Neural progenitor cell (in vitro differentiated cells): ENCODE results near the gene RBM12. TPM values are rescaled to one million over a fixed set of nuclear protein-coding genes. Genes with fewer than 3 reads are reported as not detected.
A peak's percentile ranks its signal among the peaks of the same experiment; 100 is the strongest.

Source experiments
- DNase-seq: peaks from one replicate; pipeline ENCODE4 v3.0.0-alpha.2; 2016; ENCODE audit warnings: low spot score
- H2AFZ ChIP-seq: fragments of 200-600 bp; sonication (generic); replicated peaks from 2 replicates; pipeline ENCODE4 v1.6.1; 2016; ENCODE audit warnings: antibody characterized with exemption
- H3F3A ChIP-seq: fragments of 200-600 bp; sonication (generic); 2 replicates; pipeline ENCODE4 v1.6.1; 2016; ENCODE audit warnings: antibody characterized with exemption, low read depth
- H3K27ac ChIP-seq: fragments of 200-600 bp; sonication (generic); 2 replicates; pipeline ENCODE4 v1.5.1; 2016; ENCODE audit warnings: mild to moderate bottlenecking
- H3K27me3 ChIP-seq: fragments of 200-600 bp; sonication (generic); 2 replicates; pipeline ENCODE4 v1.6.1; 2016; ENCODE audit warnings: mild to moderate bottlenecking, moderate library complexity
- H3K36me3 ChIP-seq: fragments of 200-600 bp; sonication (generic); 2 replicates; pipeline ENCODE4 v1.5.1; 2016
- H3K4me1 ChIP-seq: fragments of 200-600 bp; sonication (generic); 2 replicates; pipeline ENCODE4 v1.6.1; 2016; ENCODE audit warnings: mixed run types
- H3K4me2 ChIP-seq: fragments of 200-600 bp; sonication (generic); 2 replicates; pipeline ENCODE4 v1.6.1; 2016
- H3K4me3 ChIP-seq: fragments of 200-600 bp; sonication (generic); 2 replicates; pipeline ENCODE4 v1.5.1; 2016
- H3K79me2 ChIP-seq: fragments of 200-600 bp; sonication (generic); 2 replicates; pipeline ENCODE4 v1.6.1; 2016; ENCODE audit warnings: low read depth
- H3K9ac ChIP-seq: fragments of 200-600 bp; sonication (generic); 2 replicates; pipeline ENCODE4 v1.6.1; 2016
- H3K9me3 ChIP-seq: fragments of 200-600 bp; sonication (generic); 2 replicates; pipeline ENCODE4 v1.5.1; 2016; ENCODE audit warnings: low read depth
- H4K20me1 ChIP-seq: fragments of 200-600 bp; sonication (generic); 2 replicates; pipeline ENCODE4 v1.6.1; 2016; ENCODE audit warnings: low read depth
- H3K27ac Mint-ChIP-seq: 3 replicates; pipeline ENCODE4 v1.8.0; 2021; ENCODE audit warnings: mixed read lengths
- H3K27me3 Mint-ChIP-seq: 2 replicates; pipeline ENCODE4 v1.8.0; 2022; ENCODE audit warnings: low read depth, mild to moderate bottlenecking, inconsistent platforms, moderate library complexity, mixed read lengths; ENCODE audit not compliant: insufficient read depth
- H3K36me3 Mint-ChIP-seq: 3 replicates; pipeline ENCODE4 v1.8.0; 2021; ENCODE audit warnings: mixed read lengths
- H3K4me1 Mint-ChIP-seq: 3 replicates; pipeline ENCODE4 v1.8.0; 2021; ENCODE audit warnings: mixed read lengths
- H3K4me3 Mint-ChIP-seq: 3 replicates; pipeline ENCODE4 v1.8.0; 2021; ENCODE audit warnings: mild to moderate bottlenecking, moderate library complexity, mixed read lengths
- H3K9me3 Mint-ChIP-seq: 3 replicates; pipeline ENCODE4 v1.8.0; 2020; ENCODE audit warnings: mixed read lengths
- EZH2 ChIP-seq: fragments of 200-600 bp; sonication (generic); IDR thresholded peaks from 2 replicates; pipeline ENCODE4 v1.6.1; 2017; ENCODE audit warnings: antibody characterized with exemption, mild to moderate bottlenecking, moderate library complexity
- EZH2phosphoT487 ChIP-seq: fragments of 200-600 bp; sonication (generic); IDR thresholded peaks from 2 replicates; pipeline ENCODE4 v1.6.1; 2017; ENCODE audit warnings: antibody characterized with exemption
- total RNA-seq: library from RNA; depleted of rRNA; stranded (reverse); fragments of >200 nt; gene quantifications from 2 replicates; pipeline ENCODE4 v1.2.3, GENCODE V29; 2015; ENCODE audit warnings: low replicate concordance
- TF ChIP-seq, protein P1 (sequence below): fragments of 200-600 bp; sonication (generic); IDR thresholded peaks from 2 replicates; pipeline ENCODE4 v1.5.1; 2017; ENCODE audit warnings: antibody characterized with exemption, mild to moderate bottlenecking

RBM12 gene
- total RNA-seq, 1 donor from 2014 or later, result 112 TPM

DNA sequence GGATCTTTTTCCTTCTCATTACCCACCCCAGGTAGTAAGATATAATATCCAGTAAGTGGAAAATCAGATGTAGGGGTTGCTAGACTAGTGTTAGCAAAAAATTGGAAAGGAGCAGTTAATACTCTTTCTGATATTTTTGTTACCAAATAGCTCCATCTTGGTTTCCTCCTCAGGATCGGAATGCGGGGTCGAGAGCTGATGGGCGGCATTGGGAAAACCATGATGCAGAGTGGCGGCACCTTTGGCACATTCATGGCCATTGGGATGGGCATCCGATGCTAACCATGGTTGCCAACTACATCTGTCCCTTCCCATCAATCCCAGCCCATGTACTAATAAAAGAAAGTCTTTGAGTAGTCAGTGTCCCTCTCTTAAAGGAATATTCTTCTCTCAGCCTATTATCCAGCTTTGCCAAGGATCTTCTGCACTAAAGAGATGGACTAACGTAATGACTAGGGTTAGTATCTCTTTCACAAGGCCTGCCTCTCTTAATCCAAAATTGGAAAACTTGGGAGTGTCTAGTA lies 36.0 kb upstream of the RBM12 start:
- Histone ChIP-seq H3K36me3 (peaks cover 20% of the 10 kb centered on the region), H3K4me2 (peak overlapping the region; percentile 96), H3K4me1 (peaks cover 12% of the 10 kb centered on the region), H3F3A (peaks cover 81% of the 10 kb centered on the region), H3K9me3 (no peaks in the 10 kb centered on the region), H2AFZ (no peak overlapping the region), H3K79me2 (peaks cover 27% of the 10 kb centered on the region), H3K27ac (no peak overlapping the region), H4K20me1 (peaks cover 36% of the 10 kb centered on the region), H3K9ac (peak overlapping the region; percentile 91), H3K4me3 (peak overlapping the region; percentile 89), H3K27me3 (no peaks in the 10 kb centered on the region)
- H3K4me3 Mint-ChIP-seq, result peak overlapping the region; percentile 92
- H3K36me3 Mint-ChIP-seq, result peaks cover 11% of the 10 kb centered on the region
- no peak for DNase-seq
- H3K27ac Mint-ChIP-seq, result no peak overlapping the region
- H3K9me3 Mint-ChIP-seq, result no peaks in the 10 kb centered on the region
- peaks cover 6% of the 10 kb centered on the region for H3K27me3 Mint-ChIP-seq
- peaks cover 21% of the 10 kb centered on the region for H3K4me1 Mint-ChIP-seq
- TF ChIP-seq, protein P1, sequence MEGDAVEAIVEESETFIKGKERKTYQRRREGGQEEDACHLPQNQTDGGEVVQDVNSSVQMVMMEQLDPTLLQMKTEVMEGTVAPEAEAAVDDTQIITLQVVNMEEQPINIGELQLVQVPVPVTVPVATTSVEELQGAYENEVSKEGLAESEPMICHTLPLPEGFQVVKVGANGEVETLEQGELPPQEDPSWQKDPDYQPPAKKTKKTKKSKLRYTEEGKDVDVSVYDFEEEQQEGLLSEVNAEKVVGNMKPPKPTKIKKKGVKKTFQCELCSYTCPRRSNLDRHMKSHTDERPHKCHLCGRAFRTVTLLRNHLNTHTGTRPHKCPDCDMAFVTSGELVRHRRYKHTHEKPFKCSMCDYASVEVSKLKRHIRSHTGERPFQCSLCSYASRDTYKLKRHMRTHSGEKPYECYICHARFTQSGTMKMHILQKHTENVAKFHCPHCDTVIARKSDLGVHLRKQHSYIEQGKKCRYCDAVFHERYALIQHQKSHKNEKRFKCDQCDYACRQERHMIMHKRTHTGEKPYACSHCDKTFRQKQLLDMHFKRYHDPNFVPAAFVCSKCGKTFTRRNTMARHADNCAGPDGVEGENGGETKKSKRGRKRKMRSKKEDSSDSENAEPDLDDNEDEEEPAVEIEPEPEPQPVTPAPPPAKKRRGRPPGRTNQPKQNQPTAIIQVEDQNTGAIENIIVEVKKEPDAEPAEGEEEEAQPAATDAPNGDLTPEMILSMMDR, result no peak
- no peak for TF ChIP-seq EZH2phosphoT487

DNA sequence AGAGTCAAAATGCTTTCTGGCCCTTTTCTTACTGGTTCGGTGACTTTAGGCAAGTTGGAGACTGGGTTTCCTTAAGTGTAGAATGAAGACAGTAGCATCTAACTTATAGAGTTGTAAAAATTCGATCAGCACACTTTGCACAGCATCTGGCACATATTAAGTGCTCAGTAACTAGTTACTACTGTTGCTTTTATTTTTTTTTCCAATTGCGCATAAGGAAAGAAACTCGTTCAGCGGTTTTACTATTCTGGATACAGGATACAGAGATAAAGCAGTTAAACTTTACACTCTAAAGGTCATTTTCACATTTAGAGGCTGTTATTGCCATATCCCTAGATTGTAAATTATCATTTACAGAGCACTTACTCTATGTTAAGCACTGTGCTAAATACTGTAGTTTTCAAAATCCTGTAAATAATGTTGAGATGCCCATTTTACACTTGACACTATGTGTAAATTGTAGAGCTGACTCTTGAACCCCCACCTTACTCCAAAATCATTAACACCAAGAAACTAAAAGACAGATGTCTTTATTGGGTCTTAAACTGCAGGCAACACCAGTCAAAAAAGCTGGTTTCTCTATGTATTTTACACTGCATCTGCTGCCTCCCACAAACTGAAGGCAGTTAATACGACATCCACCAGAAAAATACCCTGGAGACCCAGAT lies 35.4 kb upstream of the RBM12 start:
- Mint-ChIP-seq H3K27ac (peak overlapping the region; percentile 90), H3K4me3 (peak overlapping the region; percentile 92), H3K36me3 (peaks cover 15% of the 10 kb centered on the region), H3K9me3 (no peaks in the 10 kb centered on the region), H3K27me3 (peaks cover 6% of the 10 kb centered on the region), H3K4me1 (peaks cover 21% of the 10 kb centered on the region)
- Histone ChIP-seq H3K27ac (no peak overlapping the region), H3K27me3 (no peaks in the 10 kb centered on the region), H3K4me2 (peak overlapping the region; percentile 96), H3K36me3 (peaks cover 19% of the 10 kb centered on the region), H3F3A (peaks cover 75% of the 10 kb centered on the region), H3K9me3 (no peaks in the 10 kb centered on the region), H3K4me3 (peak overlapping the region; percentile 89), H3K4me1 (peaks cover 12% of the 10 kb centered on the region), H4K20me1 (peaks cover 30% of the 10 kb centered on the region), H3K79me2 (peaks cover 21% of the 10 kb centered on the region), H3K9ac (peak overlapping the region; percentile 91), H2AFZ (peak overlapping the region; percentile 70)
- TF ChIP-seq, protein P1, result no peak
- no peak for TF ChIP-seq EZH2
- no peak for DNase-seq

DNA sequence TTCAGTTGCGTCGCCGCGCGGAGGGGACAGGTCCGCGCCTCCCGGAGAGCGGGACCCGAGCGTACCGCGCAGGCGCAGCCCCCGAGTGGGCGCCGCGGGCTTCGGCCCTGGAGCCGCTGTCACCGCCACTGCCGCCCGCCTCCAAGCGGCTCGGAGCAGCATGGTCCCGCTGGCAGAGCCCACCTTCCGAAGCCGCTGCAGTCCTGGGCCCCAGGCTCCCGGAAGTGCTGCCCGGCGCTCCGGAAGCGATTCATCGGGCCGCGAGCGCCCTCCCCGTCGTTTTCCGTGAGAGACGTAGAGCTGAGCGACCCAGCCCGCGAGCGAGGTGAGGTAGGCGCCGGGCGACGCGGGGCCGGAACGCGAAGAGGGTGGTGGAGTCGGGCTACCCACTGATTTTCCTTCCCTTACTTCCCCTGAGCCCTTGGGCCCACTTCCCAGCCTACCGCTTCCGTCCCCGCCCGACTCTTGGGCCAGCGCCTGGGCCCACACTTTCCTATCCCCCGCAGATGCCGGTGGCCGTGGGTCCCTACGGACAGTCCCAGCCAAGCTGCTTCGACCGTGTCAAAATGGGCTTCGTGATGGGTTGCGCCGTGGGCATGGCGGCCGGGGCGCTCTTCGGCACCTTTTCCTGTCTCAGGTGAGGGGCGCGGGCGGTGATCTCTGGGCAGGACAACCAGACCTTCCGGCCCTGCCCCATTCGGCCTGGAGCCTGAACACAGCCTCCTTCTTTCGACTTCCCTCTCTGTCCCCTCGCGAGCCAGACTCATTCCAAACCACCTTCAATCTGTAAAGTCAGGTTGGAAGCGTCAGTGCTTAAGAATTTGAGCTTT lies 34.6 kb upstream of the RBM12 start, which contains the start of the genes NFS1 and ROMO1:
NFS1 (minus strand) TSS at position 226 of the 830 bp plus-strand sequence; CDS start at position 162, 64 bp downstream.
ROMO1 (plus strand) TSS at position 279 of the 830 bp plus-strand sequence; CDS start at position 507, 228 bp downstream.
- peak within 1 kb of the TSS; percentile 91 for H3K9ac ChIP-seq
- H3K9me3 Mint-ChIP-seq, result no peaks in the 10 kb centered on the region
- H3K4me1 Mint-ChIP-seq, result peaks cover 21% of the 10 kb centered on the region
- H3K4me2 ChIP-seq, result peak within 1 kb of the TSS; percentile 96
- peak within 1 kb of the TSS; percentile 74 for H2AFZ ChIP-seq
- H3K4me1 ChIP-seq, result peaks cover 12% of the 10 kb centered on the region
- peak; percentile 95 for DNase-seq
- TF ChIP-seq EZH2phosphoT487, result no peak
- TF ChIP-seq, protein P1, result peak; percentile 42
- H3K36me3 ChIP-seq, result peaks cover 11% of the 10 kb centered on the region
- peak within 1 kb of the TSS; percentile 89 for H3K4me3 ChIP-seq
- H4K20me1 ChIP-seq, result peaks cover 22% of the 10 kb centered on the region
- peaks cover 19% of the 10 kb centered on the region for H3K79me2 ChIP-seq
- H3K4me3 Mint-ChIP-seq, result peak within 1 kb of the TSS; percentile 92
- H3K36me3 Mint-ChIP-seq, result peaks cover 14% of the 10 kb centered on the region
- H3K9me3 ChIP-seq, result no peaks in the 10 kb centered on the region
- H3F3A ChIP-seq, result peaks cover 67% of the 10 kb centered on the region
- peak within 1 kb of the TSS; percentile 73 for H3K27ac ChIP-seq
- H3K27ac Mint-ChIP-seq, result peak within 1 kb of the TSS; percentile 90
- peaks cover 6% of the 10 kb centered on the region for H3K27me3 Mint-ChIP-seq
- H3K27me3 ChIP-seq, result no peaks in the 10 kb centered on the region
